Stimulated activated naive CD8-positive, alpha-beta T cell treated with anti-CD3 and anti-CD28 coated beads, Interleukin-15, amount 100 ng/mL, for 72 hours (primary cell): ENCODE data around the gene MYL3.

Source experiments
- ATAC-seq: fragments of 150-1000 bp; cut with Tn5 transposase; 2 replicates; pipeline ENCODE4 v1.10.0; 2021; ENCODE audit warnings: mild to moderate bottlenecking, moderate library complexity
- DNase-seq, 2 donors: peaks; one replicate each; pipeline ENCODE4 v3.0.0; 2021 to 2022
- H3K27ac Mint-ChIP-seq, 2 donors: one replicate each; pipeline ENCODE4 v1.8.0; 2022; ENCODE audit warnings: mild to moderate bottlenecking in 2 of 2, mixed read lengths in 2 of 2, moderate library complexity in 2 of 2
- H3K27me3 Mint-ChIP-seq: one replicate; pipeline ENCODE4 v1.8.0; 2022; ENCODE audit warnings: mixed read lengths
- H3K4me1 Mint-ChIP-seq: one replicate; pipeline ENCODE4 v1.8.0; 2022; ENCODE audit warnings: mild to moderate bottlenecking, mixed read lengths
- H3K4me3 Mint-ChIP-seq, 2 donors: one replicate each; pipeline ENCODE4 v1.8.0; 2022; ENCODE audit warnings: mild to moderate bottlenecking in 2 of 2, mixed read lengths in 2 of 2, moderate library complexity in 1 of 2
- H3K9me3 Mint-ChIP-seq, 2 donors: one replicate each; pipeline ENCODE4 v1.8.0; 2022; ENCODE audit warnings: mixed read lengths in 2 of 2

The MYL3 gene

DNA sequence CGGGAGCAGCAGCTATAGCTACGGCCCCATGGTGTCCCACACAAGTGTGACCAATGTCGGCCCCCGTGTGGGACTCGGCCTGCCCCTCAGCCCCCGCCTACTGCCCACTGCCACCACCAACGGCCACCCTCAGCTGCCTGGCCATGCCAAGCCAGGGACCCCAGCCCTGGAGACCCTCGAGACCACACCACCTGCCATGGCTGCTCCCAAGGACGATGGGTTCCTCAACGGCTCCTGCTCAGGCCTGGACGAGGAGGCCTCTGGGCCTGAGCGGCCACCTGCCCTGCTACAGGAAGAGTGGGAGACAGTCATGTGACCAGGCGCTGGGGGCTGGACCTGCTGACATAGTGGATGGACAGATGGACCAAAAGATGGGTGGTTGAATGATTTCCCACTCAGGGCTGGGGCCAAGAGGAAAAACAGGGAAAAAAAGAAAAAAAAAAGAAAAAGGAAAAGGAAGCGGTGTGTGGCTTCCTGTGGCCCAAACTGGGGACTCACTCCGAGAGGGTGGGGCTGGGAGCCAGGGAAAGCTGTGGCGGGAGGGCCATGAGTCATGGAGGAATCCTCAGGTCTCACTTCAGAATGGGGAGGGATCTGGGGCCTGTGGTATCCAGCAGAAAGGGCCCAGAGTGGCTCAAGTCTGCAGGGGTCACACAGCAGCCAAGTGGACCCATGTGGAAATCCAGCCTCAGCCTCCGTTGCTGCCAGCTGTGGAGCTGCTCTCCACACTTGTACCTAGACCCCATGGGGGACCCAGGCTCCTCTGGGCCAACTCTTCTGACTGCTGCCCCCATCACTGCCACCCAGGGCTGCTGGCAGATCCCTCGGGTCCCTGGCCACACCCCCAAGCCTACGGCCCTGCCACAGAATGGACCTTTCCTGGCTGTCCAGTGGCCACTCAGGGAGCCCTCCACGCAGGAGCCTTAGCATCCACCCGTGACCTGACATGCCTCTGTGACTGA lies 40.4 kb upstream of the MYL3 start:
- H3K4me1 Mint-ChIP-seq = peaks cover 2% of the 10 kb centered on the region
- no peak for DNase-seq

DNA sequence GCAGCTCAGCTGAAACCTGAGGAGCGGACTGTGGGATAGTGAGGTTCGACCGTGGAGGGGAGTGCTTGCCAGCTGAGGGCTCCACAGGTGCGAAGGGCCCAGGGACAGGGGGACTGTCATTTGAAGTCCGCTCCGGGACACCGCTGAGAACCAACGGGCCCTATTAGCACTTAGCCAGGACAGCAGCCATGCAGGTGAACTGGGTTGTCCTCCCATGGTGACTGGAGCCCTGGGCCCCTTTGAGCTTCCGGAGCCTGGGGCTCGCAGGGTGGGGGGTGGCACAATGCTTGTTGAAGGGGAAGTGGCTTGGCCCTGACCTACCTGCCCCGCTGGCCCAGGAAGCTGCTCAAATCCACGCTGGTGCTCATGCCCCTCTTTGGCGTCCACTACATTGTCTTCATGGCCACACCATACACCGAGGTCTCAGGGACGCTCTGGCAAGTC lies 39.0 kb upstream of the MYL3 start:
- DNase-seq = no peak
- Mint-ChIP-seq H3K4me1 (peaks cover 10% of the 10 kb centered on the region), H3K27me3 (peaks cover 32% of the 10 kb centered on the region), H3K9me3 (no peaks in the 10 kb centered on the region), H3K27ac (no peak overlapping the region), H3K4me3 (no peak overlapping the region)
- no peak for ATAC-seq

More for the DNA sequence above, 40.4 kb upstream of the MYL3 start:
- ATAC-seq = no peak
- Mint-ChIP-seq H3K9me3 (no peaks in the 10 kb centered on the region), H3K4me3 (no peak overlapping the region), H3K27ac (no peak overlapping the region), H3K27me3 (peaks cover 20% of the 10 kb centered on the region)

DNA sequence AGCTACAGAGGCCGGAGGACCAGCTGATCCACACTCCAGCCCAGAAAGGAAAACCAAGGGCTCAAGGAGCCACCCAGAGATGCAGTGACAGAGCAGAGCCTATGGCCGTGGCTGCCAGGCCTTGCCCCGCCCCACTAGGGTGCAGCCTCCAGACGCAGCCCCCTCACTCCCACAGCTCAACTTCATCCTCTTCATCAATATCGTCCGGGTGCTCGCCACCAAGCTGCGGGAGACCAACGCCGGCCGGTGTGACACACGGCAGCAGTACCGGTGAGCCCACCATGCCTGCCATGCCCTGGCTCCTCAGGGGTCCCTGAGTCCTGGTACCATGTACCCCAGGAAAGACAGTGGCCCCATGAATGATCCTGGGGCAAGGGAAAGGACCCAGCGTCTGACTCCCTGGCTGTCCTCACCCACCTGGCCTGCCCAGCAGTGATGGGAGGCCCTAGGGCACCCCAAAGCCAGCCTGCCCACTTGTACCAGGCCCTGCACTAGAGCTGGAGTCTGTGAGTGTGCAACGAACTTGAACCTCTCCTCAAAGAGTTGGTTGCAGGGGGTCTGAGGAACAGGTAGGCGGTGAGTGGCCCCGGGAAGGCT lies 38.4 kb upstream of the MYL3 start:
- Mint-ChIP-seq H3K27ac (no peak overlapping the region), H3K4me3 (no peak overlapping the region), H3K4me1 (peaks cover 10% of the 10 kb centered on the region), H3K9me3 (no peaks in the 10 kb centered on the region), H3K27me3 (peaks cover 35% of the 10 kb centered on the region)
- DNase-seq = no peak
- ATAC-seq = no peak

DNA sequence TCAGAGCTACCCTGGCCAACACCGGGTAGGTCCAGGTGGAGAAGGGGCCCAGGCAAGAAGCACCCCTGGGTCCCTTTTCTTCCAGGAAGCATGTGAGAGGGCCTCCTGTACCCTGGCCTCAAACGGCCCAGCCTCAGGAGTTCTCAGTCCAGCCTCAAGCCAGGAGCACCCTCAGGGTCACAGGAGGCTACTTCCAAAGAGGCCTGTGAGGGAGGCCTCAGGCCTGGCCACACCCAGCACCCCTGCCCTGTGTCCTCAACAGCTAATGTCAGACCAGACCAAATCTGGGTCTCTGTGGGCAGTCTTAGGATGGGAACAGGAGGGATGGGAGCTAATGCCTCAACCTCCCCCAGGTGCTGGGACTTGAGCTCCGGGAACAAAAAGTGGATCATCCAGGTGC lies 37.8 kb upstream of the MYL3 start:
- peaks cover 10% of the 10 kb centered on the region for H3K4me1 Mint-ChIP-seq
- ATAC-seq = no peak
- DNase-seq = no peak
- no peak overlapping the region for H3K4me3 Mint-ChIP-seq
- H3K9me3 Mint-ChIP-seq = no peaks in the 10 kb centered on the region
- H3K27me3 Mint-ChIP-seq = peaks cover 41% of the 10 kb centered on the region
- H3K27ac Mint-ChIP-seq = no peak overlapping the region

DNA sequence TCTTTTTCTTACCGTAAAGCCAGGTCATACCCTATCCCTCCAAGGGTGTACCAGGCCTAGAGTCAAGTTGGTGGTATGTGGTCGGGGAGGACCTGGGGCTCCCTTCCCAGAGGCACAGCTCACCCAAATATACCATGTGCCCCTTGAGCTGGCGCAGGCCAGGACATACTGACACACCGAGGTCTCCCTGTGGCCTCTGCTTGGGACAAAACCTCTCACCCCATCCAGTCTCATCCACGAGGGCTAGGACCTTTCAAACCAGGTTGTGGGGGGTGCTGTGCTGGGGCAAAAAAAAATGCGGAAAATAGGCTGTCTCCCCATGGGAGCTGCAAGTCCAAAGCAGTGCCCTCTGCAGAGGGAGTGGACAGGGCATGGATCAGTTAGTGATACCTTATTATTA lies 37.1 kb upstream of the MYL3 start:
- Mint-ChIP-seq H3K9me3 (no peaks in the 10 kb centered on the region), H3K27ac (no peak overlapping the region)

DNA sequence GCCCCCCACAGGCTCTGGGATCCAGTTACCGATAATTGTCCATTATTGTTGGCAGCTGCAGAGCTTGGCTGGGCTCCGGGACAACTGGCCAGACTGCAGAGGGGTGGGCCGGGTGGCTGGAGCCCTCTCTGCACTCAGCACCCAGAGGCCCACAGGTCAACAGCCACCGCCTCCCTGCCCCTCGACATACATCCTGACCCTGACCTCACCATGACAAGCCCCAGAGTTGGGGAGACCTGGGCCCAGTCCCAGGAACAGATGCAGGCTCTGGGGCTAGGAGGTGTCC lies 36.7 kb upstream of the MYL3 start:
- DNase-seq = no peak
- no peak overlapping the region for H3K4me3 Mint-ChIP-seq
- H3K27ac Mint-ChIP-seq = no peak overlapping the region
- H3K9me3 Mint-ChIP-seq = no peaks in the 10 kb centered on the region
- ATAC-seq = no peak
- H3K4me1 Mint-ChIP-seq = peaks cover 10% of the 10 kb centered on the region
- H3K27me3 Mint-ChIP-seq = peaks cover 51% of the 10 kb centered on the region

More for the DNA sequence above, 37.1 kb upstream of the MYL3 start:
- DNase-seq (no peak), ATAC-seq (no peak)
- peaks cover 48% of the 10 kb centered on the region for H3K27me3 Mint-ChIP-seq
- peaks cover 10% of the 10 kb centered on the region for H3K4me1 Mint-ChIP-seq
- no peak overlapping the region for H3K4me3 Mint-ChIP-seq

DNA sequence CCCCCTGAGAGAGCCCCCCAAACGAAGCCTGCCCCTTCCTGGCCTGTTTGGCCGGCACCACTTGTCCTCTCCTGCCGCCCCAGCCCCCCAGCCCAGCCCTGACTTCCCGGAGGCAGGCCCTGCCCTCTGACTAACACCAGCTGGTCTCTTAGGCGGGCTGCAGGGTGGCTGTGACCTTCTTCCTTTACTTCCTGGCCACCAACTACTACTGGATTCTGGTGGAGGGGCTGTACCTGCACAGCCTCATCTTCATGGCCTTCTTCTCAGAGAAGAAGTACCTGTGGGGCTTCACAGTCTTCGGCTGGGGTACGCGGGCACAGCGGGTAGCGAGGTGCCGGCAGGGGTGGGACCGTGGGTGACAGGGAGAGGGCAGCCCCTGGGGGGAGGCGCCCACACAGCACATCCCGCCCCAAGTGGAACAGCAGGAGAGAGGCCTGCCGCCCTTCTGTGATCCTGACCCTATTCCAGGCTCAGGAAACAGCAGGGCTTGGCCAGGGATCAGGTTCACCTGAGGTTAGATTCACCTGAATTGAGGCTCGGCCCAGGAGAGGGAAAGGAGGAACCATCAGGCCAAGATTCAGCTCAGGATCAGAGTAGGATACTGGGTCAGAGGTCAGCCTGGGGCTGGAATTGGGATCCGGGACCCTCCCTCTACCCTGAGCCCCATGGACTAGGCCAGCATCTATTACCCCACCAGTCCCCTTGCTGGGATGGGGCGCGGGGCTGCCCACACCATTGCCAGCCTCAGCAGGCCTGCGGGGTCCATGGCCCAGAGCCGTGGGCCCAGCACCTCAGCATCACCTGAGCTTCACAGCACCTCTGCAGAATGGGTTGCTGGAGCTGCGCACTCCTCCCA lies 36.1 kb upstream of the MYL3 start:
- Mint-ChIP-seq H3K4me1 (peaks cover 10% of the 10 kb centered on the region), H3K27ac (no peak overlapping the region), H3K27me3 (peaks cover 55% of the 10 kb centered on the region), H3K9me3 (no peaks in the 10 kb centered on the region), H3K4me3 (peak overlapping the region in 1 of 2 donors; percentile 19)
- DNase-seq (no peak), ATAC-seq (no peak)

DNA sequence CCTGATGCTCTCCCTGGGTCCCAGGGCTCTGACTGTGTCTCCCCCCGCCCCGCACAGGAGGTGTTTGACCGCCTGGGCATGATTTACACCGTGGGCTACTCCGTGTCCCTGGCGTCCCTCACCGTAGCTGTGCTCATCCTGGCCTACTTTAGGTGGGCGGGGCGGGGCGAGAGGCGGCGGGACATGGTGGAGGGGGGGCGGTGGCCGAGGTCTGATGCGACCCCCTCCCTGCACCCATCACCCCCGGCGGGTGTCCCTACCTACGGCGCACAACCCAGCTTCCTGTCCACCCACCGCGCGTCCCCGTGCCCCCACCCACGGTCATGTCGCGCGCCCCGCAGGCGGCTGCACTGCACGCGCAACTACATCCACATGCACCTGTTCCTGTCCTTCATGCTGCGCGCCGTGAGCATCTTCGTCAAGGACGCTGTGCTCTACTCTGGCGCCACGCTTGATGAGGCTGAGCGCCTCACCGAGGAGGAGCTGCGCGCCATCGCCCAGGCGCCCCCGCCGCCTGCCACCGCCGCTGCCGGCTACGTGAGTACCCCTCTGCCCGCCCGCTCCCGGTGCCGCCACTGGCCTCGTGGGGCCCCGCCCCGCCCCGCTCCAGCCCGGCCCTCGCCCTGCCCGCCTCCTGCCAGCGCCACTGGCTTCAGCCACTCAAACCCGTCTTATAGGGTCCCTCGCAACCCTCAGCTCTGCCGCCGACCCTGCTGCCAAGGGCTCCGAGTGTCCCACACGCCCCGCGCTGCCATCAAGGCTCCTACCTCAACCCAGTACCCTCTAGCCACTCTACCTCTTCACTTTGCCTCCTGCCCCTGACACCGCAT lies 35.3 kb upstream of the MYL3 start:
- Mint-ChIP-seq H3K27ac (peak overlapping the region in 1 of 2 donors; percentile 94), H3K27me3 (peaks cover 64% of the 10 kb centered on the region), H3K4me3 (peak overlapping the region in 1 of 2 donors; percentile 51), H3K9me3 (no peaks in the 10 kb centered on the region), H3K4me1 (peaks cover 10% of the 10 kb centered on the region)
- DNase-seq = no peak
- peak; percentile 19 for ATAC-seq

DNA sequence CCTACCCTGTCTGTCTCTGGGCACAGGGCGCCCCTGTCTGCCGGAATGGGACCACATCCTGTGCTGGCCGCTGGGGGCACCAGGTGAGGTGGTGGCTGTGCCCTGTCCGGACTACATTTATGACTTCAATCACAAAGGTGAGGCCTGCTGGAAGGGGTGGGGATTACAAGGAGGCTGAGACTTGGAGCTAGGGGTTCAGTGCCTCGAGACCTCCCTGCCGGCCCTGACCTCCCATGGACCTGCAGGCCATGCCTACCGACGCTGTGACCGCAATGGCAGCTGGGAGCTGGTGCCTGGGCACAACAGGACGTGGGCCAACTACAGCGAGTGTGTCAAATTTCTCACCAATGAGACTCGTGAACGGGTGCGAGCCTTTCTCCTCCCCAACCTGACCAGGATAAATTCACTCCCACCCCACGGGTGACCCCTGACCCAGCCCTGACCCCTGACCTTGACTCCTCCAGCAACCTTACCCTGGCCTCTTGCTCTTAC lies 34.6 kb upstream of the MYL3 start:
- DNase-seq (no peak), ATAC-seq (no peak)
- H3K27ac Mint-ChIP-seq = peak overlapping the region in 1 of 2 donors; percentile 94
- H3K27me3 Mint-ChIP-seq = peaks cover 70% of the 10 kb centered on the region
- H3K4me3 Mint-ChIP-seq = peak overlapping the region in 1 of 2 donors; percentile 28
- H3K9me3 Mint-ChIP-seq = no peaks in the 10 kb centered on the region
- H3K4me1 Mint-ChIP-seq = peaks cover 12% of the 10 kb centered on the region

DNA sequence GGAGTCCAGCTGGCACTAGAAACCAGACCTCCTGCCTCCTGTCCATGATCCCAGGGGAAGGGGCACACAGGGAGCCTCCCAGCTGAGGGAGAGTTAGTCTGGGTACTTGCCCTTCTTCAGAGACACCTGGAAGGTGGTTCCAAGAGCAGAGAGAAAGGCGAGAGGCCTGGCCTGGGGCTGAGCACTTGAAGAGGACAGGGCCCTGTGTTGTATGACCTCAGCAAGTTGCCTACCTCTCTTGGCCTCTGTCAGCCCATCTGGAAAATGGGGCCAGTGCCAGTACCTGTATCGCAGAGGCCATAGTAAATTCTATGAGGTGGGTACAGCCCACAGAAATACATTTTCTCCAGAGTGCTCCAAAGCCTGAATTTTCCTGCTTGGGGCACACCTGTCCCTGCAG lies 33.8 kb upstream of the MYL3 start:
- DNase-seq (no peak), ATAC-seq (no peak)
- Mint-ChIP-seq H3K27ac (no peak overlapping the region), H3K4me3 (no peak overlapping the region), H3K4me1 (peaks cover 21% of the 10 kb centered on the region), H3K27me3 (peaks cover 79% of the 10 kb centered on the region), H3K9me3 (no peaks in the 10 kb centered on the region)

DNA sequence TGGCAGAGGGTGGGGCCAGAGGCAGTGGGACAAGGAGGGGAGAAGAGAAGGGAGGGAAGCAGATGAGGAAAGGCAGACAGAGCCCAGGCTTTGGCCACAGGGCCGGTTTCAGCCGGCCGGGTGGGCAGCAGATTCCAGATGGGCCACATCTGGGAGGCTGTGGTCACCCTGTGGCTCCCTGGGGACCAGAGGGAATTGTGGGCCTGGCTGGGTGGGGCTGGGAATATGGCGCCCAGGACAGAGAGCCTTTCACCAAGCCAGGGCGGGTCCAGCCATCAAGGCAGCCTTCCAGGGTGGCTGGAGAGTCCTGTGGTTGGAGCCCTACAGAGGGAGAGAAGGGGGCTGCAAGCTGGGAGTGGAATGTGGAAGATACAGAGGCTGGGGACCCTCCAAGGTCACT lies 33.1 kb upstream of the MYL3 start:
- Mint-ChIP-seq H3K27me3 (peaks cover 85% of the 10 kb centered on the region), H3K4me3 (no peak overlapping the region)
- no peak for ATAC-seq

DNA sequence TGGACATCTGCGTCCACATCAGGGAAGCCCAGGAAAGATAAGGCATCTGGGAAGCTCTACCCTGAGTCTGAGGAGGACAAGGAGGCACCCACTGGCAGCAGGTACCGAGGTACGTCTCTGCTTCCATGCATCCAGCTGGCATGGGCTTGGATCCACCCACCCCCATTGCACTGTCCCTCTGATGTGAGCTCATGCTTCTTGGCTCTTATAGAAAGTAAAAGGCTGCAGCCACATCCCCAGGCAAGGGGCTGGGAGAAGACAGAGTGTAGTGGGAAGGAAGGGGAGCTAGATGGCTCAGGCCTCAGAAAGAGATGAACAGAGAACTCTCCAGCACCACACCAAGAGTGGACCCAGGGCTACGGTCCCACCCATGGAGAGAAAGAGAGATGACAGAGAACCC lies 32.5 kb upstream of the MYL3 start:
- ATAC-seq (no peak), DNase-seq (no peak)
- no peak overlapping the region for H3K4me3 Mint-ChIP-seq
- peaks cover 89% of the 10 kb centered on the region for H3K27me3 Mint-ChIP-seq
- H3K4me1 Mint-ChIP-seq = peaks cover 21% of the 10 kb centered on the region
- H3K27ac Mint-ChIP-seq = peak overlapping the region in 1 of 2 donors; percentile 1
- H3K9me3 Mint-ChIP-seq = no peaks in the 10 kb centered on the region

More for the DNA sequence above, 33.1 kb upstream of the MYL3 start:
- Mint-ChIP-seq H3K9me3 (no peaks in the 10 kb centered on the region), H3K4me1 (peaks cover 21% of the 10 kb centered on the region), H3K27ac (no peak overlapping the region)
- DNase-seq = no peak

DNA sequence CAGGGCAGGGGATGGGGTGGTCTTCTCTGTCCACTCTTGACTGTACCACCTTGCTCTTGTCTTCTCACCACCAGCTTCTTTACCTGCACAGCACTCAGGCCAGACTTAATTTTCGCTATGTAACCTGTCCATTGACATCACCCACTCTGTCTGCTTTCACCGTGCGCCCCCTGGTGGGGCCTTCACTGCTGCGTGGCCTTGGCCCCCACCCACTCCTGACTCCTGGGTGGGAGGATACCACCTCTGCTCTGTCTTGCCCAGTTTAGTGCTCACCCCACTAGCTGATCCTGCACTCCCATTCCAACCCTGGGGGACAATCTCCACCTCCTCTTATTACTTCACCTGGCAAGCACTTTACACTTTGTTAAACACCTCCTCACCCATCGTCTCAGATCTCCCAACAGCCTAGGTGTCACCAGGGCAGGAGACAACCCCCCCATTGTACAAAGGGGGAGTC lies 32.0 kb upstream of the MYL3 start:
- Mint-ChIP-seq H3K4me1 (peaks cover 21% of the 10 kb centered on the region), H3K27me3 (peaks cover 89% of the 10 kb centered on the region), H3K27ac (peak overlapping the region in 1 of 2 donors; percentile 57), H3K9me3 (no peaks in the 10 kb centered on the region), H3K4me3 (no peak overlapping the region)
- DNase-seq (peak; percentile 74 to 75), ATAC-seq (peak; percentile 80)

DNA sequence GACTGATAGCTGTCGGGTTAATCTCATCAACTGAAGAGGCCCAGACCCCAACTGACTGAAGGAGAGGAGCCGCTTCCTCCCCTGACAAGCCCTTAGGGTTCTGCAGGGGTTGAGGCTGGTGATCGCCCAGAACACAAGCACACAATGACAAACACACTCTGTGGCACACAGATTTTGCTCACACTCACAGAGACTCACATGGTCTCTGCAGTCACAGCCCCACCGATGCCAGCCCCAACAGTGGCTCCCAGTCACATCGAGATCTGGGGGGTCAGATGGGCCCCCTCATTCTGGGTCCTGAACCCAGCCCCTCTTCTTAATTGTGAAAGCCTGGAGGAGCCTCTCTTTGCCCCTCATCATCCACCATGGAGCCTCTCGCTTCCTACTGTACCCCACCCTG lies 31.0 kb upstream of the MYL3 start:
- no peaks in the 10 kb centered on the region for H3K9me3 Mint-ChIP-seq
- peaks cover 93% of the 10 kb centered on the region for H3K27me3 Mint-ChIP-seq
- ATAC-seq = no peak
- no peak overlapping the region for H3K27ac Mint-ChIP-seq
- peaks cover 21% of the 10 kb centered on the region for H3K4me1 Mint-ChIP-seq
- no peak overlapping the region for H3K4me3 Mint-ChIP-seq
- no peak for DNase-seq

DNA sequence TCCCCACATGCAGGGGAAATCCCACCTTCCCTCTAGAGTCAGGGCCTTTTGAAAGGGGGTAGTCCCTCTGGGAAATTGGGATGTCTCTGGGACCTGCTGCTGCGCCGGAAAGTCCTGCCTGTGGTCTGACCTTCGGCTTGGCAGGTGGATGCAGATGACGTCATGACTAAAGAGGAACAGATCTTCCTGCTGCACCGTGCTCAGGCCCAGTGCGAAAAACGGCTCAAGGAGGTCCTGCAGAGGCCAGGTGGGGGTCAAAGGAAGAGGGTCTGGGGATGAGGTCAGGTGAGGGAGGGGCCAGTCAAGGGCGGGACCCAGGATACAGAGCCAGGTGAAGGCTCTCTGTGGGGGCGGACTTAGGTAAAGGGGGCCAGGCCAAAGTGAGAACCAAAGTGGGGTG lies 30.5 kb upstream of the MYL3 start:
- Mint-ChIP-seq H3K27ac (no peak overlapping the region), H3K4me1 (peaks cover 20% of the 10 kb centered on the region), H3K9me3 (no peaks in the 10 kb centered on the region), H3K4me3 (no peak overlapping the region), H3K27me3 (peaks cover 89% of the 10 kb centered on the region)
- ATAC-seq (no peak), DNase-seq (no peak)
